Spleen (tissue), 11 donors: ENCODE results near the gene ZNF485. TPM values are rescaled to one million over a fixed set of nuclear protein-coding genes. Genes with fewer than 3 reads are reported as not detected.
A peak's percentile ranks its signal among the peaks of the same experiment; 100 is the strongest.

Source experiments
- DNase-seq: peaks from one replicate; pipeline ENCODE4 v3.0.0-alpha.2; 2020
- H3K27ac ChIP-seq, 8 donors: fragments of 200-600 bp; sonication (generic) in 7 of 8; 1 replicate in 4 of 8; 2 replicates in 4 of 8; pipeline versions ENCODE4 v1.5.0 to v1.8.0; 2016 to 2021; ENCODE audit warnings: inconsistent platforms in 4 of 8, mild to moderate bottlenecking in 4 of 8, moderate library complexity in 1 of 8
- H3K27me3 ChIP-seq, 7 donors: fragments of 200-600 bp; sonication (generic) in 6 of 7; replicated peaks in 1 of 7; 1 replicate in 4 of 7; 2 replicates in 3 of 7; pipeline versions ENCODE4 v1.5.0 to v1.8.0; 2016 to 2021; ENCODE audit warnings: inconsistent platforms in 3 of 7, mild to moderate bottlenecking in 1 of 7
- H3K36me3 ChIP-seq, 6 donors: fragments of 200-600 bp; sonication (generic) in 5 of 6; 1 replicate in 4 of 6; 2 replicates in 2 of 6; pipeline versions ENCODE4 v1.5.0 to v1.8.0; 2016 to 2021; ENCODE audit warnings: inconsistent platforms in 2 of 6
- H3K4me1 ChIP-seq, 6 donors: fragments of 200-600 bp; sonication (generic) in 5 of 6; 1 replicate in 3 of 6; 2 replicates in 3 of 6; pipeline versions ENCODE4 v1.5.0 to v1.8.0; 2016 to 2021; ENCODE audit warnings: inconsistent platforms in 3 of 6
- H3K4me3 ChIP-seq, 8 donors: fragments of 200-600 bp; sonication (generic) in 7 of 8; 1 replicate in 4 of 8; 2 replicates in 4 of 8; pipeline versions ENCODE4 v1.5.0 to v1.8.0; 2016 to 2021; ENCODE audit warnings: inconsistent platforms in 4 of 8, mild to moderate bottlenecking in 4 of 8, moderate library complexity in 2 of 8
- H3K9me3 ChIP-seq, 8 donors: fragments of 200-600 bp; sonication (generic) in 7 of 8; 1 replicate in 4 of 8; 2 replicates in 4 of 8; pipeline versions ENCODE4 v1.5.0 to v1.8.0; 2016 to 2021; ENCODE audit warnings: inconsistent platforms in 4 of 8
- POLR2A ChIP-seq, 3 donors: fragments of 450-650 bp; IDR thresholded peaks; one replicate each; pipeline ENCODE4 v1.5.1; 2017; ENCODE audit warnings: antibody characterized with exemption in 3 of 3, mild to moderate bottlenecking in 1 of 3
- POLR2AphosphoS5 ChIP-seq, 3 donors: sonication (generic); formaldehyde crosslinking; IDR thresholded peaks; one replicate each; pipeline ENCODE4 v1.5.1; 2017; ENCODE audit warnings: antibody characterized with exemption in 3 of 3
- WGBS, 5 donors: extraction: QIAGEN DNeasy Blood & Tissue Kit in 3 of 5; methylation state at CpG; one replicate each; pipeline versions ENCODE4 v1.1.5 to v1.1.7; 2013 to 2018; 5-methylcytosine and 5-hydroxymethylcytosine counted together
- intact Hi-C: fragments of 100-400 bp; cut with DNase I; formaldehyde crosslinking; loops from one replicate; pipeline ENCODE4 v1.15.0; 2023; ENCODE audit warnings: low total_unique reads
- polyA plus RNA-seq, 3 donors: library from polyadenylated mRNA; stranded (reverse); fragments of 200-250 nt; gene quantifications; one replicate each; pipeline ENCODE4 v1.2.1, GENCODE V29; 2013
- total RNA-seq, 7 donors: library from RNA; depleted of rRNA in 3 of 7; stranded (reverse); fragments of >200 nt in 3 of 7; fragmentation: NEBNext Ultra II Directional in 4 of 7; extraction: Animal tissue kit (Norgen Biotek cat#: 25700) in 4 of 7; gene quantifications; one replicate each; pipeline versions ENCODE4 v1.1.0 to v1.2.1, GENCODE V29; 2016 to 2021
- TF ChIP-seq, protein P1 (sequence below), 11 experiments: fragments of 200-600 bp in 7 of 11; fragments of 450-650 bp in 4 of 11; sonication (generic) in 4 of 11; IDR thresholded peaks in 8 of 11; conservative IDR thresholded peaks in 3 of 11; 1 replicate in 7 of 11; 2 replicates in 4 of 11; pipeline versions ENCODE4 v1.4.0 to v1.8.0; 2016 to 2021; ENCODE audit warnings: antibody characterized with exemption in 11 of 11, inconsistent platforms in 4 of 11, mild to moderate bottlenecking in 1 of 11
- donor health status: healthy with polysubstance abuse.
- donor health status: DM: no; HTN: no; CAD: no; lungs with moderate emphysema.
- donor health status: DM: no; HTN: no; CAD: no.
- donor health status: Bipolar disorder and iron deficiency.
- donor health status: healthy.
- donor health status: DM: no; HTN: no; CAD: no.
- donor health status: DM: yes; HTN: yes; CAD: no.

The ZNF485 gene
- total and polyA plus RNA-seq, 10 donors = 3.1 to 8.0 (median 4.8) TPM

DNA sequence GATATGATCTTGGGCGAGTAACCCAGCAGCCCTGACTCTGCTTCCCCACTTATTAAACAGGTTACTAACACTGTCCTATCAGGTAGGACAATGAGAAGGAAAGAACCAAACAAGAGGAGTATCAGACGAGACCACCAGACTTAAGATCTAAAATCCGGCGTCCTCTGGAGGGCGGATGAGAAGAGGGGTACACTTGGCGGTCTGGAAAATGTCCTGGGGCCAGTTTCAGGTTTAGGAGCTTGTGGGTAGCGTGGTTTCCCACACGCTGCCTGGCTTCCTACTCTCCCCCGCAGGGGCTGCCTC lies 41.8 kb downstream of the ZNF485 start:
- Histone ChIP-seq H3K9me3 (peaks cover 21 to 47% (median 43%) of the 10 kb centered on the region in 8 donors), H3K4me3 (peak overlapping the region; percentile 61 to 92 (median 66)), H3K36me3 (peaks cover 20 to 38% (median 33%) of the 10 kb centered on the region in 6 donors), H3K27ac (peak overlapping the region; percentile 81 to 91 (median 86)), H3K4me1 (peaks cover 6 to 25% (median 17%) of the 10 kb centered on the region in 6 donors), H3K27me3 (no peaks in the 10 kb centered on the region)
- WGBS, 5 donors = 36 to 56% (median 45%) methylated on average over 8 to 9 of the region's 9 CpGs
- TF ChIP-seq POLR2A (IDR thresholded peaks at IDR 0.05) (no peak), POLR2AphosphoS5 (IDR thresholded peaks at IDR 0.05) (no peak)
- TF ChIP-seq, protein P1, sequence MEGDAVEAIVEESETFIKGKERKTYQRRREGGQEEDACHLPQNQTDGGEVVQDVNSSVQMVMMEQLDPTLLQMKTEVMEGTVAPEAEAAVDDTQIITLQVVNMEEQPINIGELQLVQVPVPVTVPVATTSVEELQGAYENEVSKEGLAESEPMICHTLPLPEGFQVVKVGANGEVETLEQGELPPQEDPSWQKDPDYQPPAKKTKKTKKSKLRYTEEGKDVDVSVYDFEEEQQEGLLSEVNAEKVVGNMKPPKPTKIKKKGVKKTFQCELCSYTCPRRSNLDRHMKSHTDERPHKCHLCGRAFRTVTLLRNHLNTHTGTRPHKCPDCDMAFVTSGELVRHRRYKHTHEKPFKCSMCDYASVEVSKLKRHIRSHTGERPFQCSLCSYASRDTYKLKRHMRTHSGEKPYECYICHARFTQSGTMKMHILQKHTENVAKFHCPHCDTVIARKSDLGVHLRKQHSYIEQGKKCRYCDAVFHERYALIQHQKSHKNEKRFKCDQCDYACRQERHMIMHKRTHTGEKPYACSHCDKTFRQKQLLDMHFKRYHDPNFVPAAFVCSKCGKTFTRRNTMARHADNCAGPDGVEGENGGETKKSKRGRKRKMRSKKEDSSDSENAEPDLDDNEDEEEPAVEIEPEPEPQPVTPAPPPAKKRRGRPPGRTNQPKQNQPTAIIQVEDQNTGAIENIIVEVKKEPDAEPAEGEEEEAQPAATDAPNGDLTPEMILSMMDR (IDR thresholded peaks at IDR 0.05 in 8 of 11, conservative IDR thresholded peaks at IDR 0.05 in 3 of 11) = no peak
- intact Hi-C loops = no loop called here
- DNase-seq = no peak

DNA sequence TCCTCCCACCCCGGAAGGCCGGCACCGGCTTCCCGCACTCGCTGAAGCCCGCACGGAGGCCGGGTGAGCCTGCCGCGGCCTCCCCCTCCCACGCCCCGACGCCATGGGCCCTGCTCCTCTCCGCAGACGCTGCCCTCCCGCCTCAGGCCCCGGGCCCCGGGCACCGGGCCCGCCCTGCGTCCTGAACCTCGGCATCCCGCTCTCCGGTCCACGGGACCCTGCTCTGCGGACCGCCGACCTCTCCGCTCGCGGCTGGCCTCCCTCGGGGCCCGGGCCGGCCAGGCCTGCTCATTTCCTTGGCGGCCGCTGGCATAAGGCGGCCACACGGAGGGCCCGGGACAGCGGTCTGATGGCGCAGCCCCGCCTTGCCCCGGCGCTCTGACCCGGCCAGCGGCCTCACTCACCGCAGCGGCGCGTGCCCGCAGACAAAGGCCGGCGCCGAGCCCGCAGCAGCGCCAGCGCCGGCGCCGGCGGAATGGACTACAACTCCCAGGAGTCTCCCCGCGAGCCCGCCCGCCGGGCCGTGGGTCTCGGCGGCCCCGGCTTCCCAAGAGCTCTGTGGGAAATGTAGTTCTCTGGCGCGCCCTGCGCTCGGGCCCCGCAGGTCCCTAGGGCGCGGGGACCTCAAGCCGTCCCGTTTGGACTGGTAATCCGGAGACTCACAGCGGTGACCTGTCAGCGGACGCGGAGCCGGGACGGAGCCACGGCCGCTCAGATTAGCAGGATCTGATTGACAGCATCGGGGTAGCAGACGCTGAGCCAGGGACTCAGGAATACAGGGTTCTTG lies 42.4 kb downstream of the ZNF485 start, which contains the start of gene ZNF32:
ZNF32 (minus strand) TSS at position 484 of the 787 bp plus-strand sequence. CDS start 2,748 bp downstream, outside the sequence.
- H3K27ac ChIP-seq = peak within 1 kb of the TSS; percentile 81 to 91 (median 86)
- H3K4me3 ChIP-seq = peak within 1 kb of the TSS; percentile 61 to 92 (median 66)
- H3K36me3 ChIP-seq = peaks cover 20 to 32% (median 27%) of the 10 kb centered on the region in 6 donors
- WGBS, 5 donors = 0 to 1% (median 1%) methylated on average over 34 to 90 of the region's 90 CpGs
- peaks cover 15 to 42% (median 38%) of the 10 kb centered on the region in 8 donors for H3K9me3 ChIP-seq
- intact Hi-C loops = no loop called here
- H3K27me3 ChIP-seq = peaks cover 0 to 3% (median 0%) of the 10 kb centered on the region in 7 donors
- peak; percentile 94 for DNase-seq
- TF ChIP-seq, protein P1 (IDR thresholded peaks at IDR 0.05 in 8 of 11, conservative IDR thresholded peaks at IDR 0.05 in 3 of 11) = peak in 1 of 11 experiments; percentile 6
- TF ChIP-seq POLR2A (IDR thresholded peaks at IDR 0.05) = peak in 2 of 3 donors; percentile 23 to 41
- TF ChIP-seq POLR2AphosphoS5 (IDR thresholded peaks at IDR 0.05) = peak; percentile 65 to 80 (median 79)
- peaks cover 6 to 25% (median 17%) of the 10 kb centered on the region in 6 donors for H3K4me1 ChIP-seq

DNA sequence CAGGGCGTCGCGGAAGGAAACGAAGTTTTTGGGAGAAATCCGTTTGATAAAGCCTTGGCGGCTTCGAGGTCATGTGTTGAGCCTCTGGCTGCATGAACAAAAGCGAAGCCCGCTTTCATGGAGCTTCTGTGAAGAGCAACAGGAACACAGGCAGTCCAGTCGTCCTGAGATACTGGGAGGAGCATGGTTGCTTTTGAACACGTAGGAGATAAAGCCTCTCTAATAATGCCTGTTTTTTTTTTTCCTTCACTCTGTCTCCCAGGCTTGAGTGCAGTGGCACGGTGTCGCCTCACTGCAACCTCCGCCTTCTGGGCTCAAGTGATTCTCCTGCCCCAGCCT lies 42.9 kb downstream of the ZNF485 start:
- no peak for DNase-seq
- peak overlapping the region; percentile 81 to 91 (median 86) for H3K27ac ChIP-seq
- 24 to 26% (median 25%) methylated on average over 14 of the region's 14 CpGs for WGBS, 5 donors

More for the DNA sequence above, 42.9 kb downstream of the ZNF485 start:
- intact Hi-C loops = no loop called here
- TF ChIP-seq, protein P1 (IDR thresholded peaks at IDR 0.05 in 8 of 11, conservative IDR thresholded peaks at IDR 0.05 in 3 of 11) = no peak
- TF ChIP-seq POLR2A (IDR thresholded peaks at IDR 0.05) = no peak
- TF ChIP-seq POLR2AphosphoS5 (IDR thresholded peaks at IDR 0.05) = no peak
- Histone ChIP-seq H3K36me3 (peaks cover 14 to 26% (median 22%) of the 10 kb centered on the region in 6 donors), H3K27me3 (peaks cover 0 to 6% (median 0%) of the 10 kb centered on the region in 7 donors), H3K4me3 (peak overlapping the region; percentile 61 to 92 (median 66)), H3K4me1 (peaks cover 6 to 25% (median 17%) of the 10 kb centered on the region in 6 donors), H3K9me3 (peaks cover 10 to 36% (median 32%) of the 10 kb centered on the region in 8 donors)
